COLO668 (cell line): ENCODE results near the gene AURKA.
A peak's percentile ranks its signal among the peaks of the same experiment; 100 is the strongest.

Experiments
- DNase-seq: peaks from one replicate; lab custom pipeline; 2025; ENCODE audit not compliant: unreplicated experiment; lab: John Stamatoyannopoulos, UW

The AURKA gene

DNA sequence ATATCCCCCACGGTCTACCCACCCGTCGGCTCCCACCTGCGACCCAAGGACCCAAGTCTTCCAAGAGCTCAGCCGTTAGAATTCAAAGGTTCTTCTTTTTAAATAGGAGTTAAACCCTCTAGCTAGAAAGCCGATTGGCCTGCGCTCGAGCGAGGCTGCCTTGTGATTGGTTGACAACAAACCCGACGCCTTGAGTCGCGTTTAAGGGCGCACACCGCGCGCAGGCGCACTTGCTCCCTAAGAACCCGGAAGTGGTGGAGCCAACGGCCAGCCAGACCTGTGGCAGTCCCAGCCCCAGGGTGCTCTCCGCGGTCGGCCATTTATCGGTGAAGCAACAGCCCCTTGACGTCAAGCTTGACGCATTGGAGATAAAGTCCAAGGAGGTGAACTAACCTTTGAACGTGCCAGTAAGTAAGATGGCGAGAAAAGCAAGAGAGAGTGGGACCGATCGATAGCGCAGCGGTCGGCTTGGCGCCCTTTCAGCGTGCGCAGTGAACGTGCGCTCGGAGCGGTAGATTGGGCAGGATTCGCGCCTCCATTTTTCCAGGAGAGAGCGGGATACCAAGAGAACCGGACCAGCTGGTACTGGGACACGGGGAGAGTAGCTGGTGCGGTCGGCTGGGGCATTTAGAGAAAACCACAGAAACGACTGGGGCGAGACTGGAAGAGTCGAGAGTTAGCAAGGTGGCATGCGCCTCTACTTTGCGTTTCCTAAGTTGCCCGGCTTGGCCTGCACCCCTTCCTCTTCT lies at the start of gene AURKA, which contains the start of gene CSTF1:
AURKA (minus strand) TSS at position 84 of the 749 bp plus-strand sequence. CDS start 4,018 bp downstream, outside the sequence.
CSTF1 (plus strand) TSS at position 514 of the 749 bp plus-strand sequence. CDS start 2,908 bp downstream, outside the sequence.
- peak; percentile 99 for DNase-seq

DNA sequence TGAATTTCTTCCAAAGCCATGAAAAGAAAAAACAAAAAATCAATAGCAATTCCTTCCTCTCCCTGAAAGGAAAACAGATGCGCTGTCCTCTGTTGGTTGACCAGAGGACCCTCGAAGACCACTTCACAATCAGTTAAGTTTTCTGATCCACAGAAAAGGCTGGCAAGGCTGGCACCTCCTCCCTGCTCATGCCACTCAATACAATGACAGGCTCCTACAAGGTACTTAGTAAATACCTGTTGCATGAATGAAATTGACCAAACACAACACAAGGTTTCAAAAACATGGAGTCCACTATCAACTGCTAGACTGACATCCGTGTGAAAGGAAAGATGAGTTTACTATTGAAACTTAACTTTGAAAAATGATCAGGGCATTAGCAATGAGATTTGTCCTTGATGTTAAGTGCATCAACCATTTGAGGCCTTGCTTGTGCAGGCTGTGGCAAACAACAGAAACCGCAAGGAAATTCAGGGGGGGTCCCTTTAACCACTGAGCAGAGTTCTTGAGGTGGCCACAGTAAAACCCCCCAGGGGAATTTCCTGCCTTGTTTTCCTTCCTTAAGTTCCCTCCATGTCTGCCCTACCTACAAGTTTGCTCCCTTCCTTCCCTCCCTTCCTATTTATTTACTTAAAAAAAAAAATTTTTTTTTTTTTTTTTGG lies 48.5 kb upstream of the AURKA start:
- DNase-seq: no peak

- no peak for DNase-seq
Measured at GRCh38 chr20:56439771-56440291, 47.8 kb upstream of the AURKA start.

DNA sequence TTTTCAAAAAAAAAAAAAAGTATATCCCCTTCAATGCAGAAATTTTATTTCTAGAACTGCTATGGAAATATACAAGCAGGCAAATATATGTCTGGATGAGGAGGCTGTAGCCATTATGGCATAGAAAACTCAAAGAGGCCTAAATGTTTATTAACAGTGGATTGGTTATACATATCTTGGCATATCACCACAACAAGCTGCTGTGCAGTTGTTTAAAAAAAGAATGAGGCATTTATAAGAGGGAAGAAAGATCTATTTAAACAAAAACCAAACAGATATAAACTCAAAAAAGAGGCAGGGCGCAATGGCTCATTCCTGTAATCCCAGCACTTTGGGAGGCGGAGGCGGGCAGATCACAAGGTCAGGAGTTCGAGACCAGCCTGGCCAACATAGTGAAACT lies 46.3 kb upstream of the AURKA start:
- no peak for DNase-seq

DNA sequence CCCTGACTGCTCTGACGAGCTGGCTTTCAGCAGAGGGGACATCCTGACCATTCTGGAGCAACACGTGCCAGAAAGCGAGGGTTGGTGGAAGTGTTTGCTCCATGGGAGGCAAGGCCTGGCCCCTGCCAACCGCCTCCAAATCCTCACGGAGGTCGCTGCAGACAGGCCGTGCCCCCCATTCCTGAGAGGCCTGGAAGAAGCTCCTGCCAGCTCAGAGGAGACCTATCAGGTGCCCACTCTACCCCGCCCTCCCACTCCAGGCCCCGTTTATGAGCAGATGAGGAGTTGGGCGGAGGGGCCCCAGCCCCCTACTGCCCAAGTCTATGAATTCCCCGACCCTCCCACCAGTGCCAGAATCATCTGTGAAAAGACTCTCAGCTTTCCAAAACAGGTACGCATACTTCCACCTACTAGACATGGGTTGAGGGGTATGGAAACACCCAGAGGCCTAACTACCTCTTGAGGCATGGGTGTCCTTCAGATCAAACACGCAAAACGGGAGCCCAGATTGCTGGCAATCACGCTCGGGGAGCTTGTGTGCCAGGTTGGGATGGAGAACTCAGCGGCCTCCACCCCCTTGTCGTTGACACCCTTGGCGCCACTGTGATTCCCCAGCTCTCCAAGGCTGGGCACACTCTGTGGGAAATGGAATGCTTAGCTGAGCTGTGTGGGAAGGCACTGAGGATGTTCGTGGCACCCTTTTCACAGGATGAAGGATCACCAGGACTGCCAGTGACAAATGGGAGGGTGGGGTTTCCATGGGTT lies 45.4 kb upstream of the AURKA start:
- DNase-seq: no peak

DNA sequence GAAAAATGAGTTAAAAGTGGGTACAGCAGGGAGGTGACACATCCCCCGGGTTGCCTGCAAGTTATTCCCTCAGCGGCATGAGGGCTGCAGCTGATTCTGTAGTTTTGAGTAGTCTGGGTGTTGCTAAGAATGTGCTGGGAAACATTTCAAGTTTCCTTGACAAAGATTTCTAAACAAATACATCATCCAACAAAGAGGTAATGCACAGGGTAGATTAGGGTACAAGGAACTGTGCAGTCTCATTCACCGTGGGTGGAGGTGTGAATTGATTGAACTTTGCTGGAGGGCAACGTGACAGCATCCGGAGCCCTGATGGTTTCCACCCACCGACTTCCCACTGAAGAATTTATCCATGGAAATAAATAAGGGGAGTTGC lies 41.9 kb upstream of the AURKA start:
- DNase-seq: no peak

GRCh38 chr20:56433221-56433879 lies 41.3 kb upstream of the AURKA start:
- DNase-seq: no peak

DNA sequence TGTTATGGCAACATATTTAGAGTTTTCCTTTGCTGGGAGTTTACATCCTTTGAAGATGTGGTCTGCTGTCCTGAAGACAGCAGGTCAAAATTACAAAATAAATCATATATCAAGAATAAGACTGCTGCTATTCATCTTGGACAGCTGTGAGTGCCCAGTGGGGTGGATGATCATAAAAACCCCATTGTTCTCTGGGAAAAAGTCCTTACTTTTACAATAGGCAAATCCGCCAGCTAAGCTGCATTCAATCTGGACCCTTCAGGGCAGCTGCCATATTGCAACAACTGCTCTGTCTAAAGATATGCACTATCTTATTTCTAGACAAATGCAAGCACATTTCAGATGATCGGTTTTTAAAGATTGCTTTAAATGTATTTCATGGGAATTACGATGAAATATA lies 39.5 kb upstream of the AURKA start:
- no peak for DNase-seq

- no peak for DNase-seq
Measured at GRCh38 chr20:56430957-56431356, 38.9 kb upstream of the AURKA start.

DNA sequence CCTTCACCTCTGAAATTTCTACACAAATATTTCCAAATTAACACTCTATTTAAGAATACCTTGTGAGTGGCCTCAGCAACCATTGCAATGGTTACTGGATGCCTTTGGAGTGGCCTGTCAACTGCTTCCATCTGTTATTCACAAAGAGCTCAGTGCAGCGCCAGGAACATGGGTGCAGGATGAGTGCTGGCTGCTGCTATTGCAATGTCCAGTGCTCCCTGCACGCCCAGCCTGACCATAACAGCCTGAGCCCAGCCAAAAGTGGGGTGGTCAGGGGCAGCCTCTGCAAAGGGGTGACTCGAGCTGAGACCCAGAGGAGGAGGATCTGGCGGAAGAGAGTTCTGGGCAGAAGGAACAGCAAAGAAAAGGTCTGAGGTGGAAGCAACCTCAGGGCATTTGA lies 38.4 kb upstream of the AURKA start:
- no peak for DNase-seq

- no peak for DNase-seq
Measured at GRCh38 chr20:56429941-56430340, 37.9 kb upstream of the AURKA start.

DNA sequence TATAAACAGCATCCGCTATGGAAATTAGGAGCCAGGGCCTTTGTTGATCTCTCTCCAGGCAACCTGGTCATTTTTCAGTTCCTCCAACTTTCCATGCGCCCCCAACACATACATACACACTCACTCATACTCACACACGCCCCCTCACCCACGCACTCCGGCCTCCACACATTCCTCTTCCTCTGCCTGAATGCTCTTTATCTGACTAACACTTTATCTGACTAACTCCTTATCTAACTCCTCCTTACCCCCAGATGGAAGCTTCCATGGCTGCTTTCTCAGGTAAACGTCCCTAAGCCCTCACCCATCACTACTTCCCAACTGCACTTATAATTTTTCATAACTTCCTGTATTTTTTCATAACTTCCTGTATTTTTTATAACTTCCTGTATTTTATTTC lies 37.5 kb upstream of the AURKA start:
- DNase-seq: no peak

DNA sequence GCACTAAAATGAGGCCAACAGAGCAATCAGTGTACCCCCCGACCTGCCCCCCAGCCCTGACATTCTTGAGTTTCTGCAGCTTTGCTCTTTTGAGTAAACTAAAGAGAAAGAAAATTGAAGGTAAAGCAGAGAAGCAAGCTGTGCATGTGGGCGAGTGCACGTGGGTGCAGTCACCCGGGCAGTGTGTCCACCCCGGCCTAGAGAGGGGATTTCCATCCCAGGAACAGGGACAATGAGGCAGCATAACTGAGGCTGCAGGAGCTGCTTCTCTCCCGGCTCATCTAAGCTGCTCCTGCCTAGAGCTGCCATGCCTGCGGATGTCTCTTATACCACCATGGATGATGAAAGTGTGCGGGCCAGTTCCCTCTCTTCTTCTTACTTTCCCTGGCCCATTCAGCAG lies 36.9 kb upstream of the AURKA start:
- DNase-seq: no peak

DNA sequence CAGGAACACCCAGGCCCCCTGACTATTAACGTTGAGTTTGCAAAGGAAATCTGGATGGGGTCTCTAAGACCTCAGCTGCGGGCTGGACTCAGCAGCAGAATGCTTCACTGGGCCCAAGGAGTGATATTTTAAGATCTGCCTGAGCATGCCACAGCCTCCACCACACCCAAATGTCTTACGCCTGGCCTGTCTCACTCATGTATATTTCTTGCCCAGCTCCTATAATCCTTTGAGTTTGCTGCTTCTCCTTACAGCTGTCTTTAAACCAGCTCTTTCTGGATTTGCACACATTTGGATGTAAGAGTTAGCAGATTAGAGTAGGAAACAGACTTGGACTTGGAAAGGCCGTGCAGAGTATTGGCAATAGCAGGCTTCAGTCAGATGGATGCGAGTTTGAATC lies 36.4 kb upstream of the AURKA start:
- DNase-seq: no peak

- DNase-seq: no peak
Measured at GRCh38 chr20:56427797-56428196, 35.8 kb upstream of the AURKA start.

DNA sequence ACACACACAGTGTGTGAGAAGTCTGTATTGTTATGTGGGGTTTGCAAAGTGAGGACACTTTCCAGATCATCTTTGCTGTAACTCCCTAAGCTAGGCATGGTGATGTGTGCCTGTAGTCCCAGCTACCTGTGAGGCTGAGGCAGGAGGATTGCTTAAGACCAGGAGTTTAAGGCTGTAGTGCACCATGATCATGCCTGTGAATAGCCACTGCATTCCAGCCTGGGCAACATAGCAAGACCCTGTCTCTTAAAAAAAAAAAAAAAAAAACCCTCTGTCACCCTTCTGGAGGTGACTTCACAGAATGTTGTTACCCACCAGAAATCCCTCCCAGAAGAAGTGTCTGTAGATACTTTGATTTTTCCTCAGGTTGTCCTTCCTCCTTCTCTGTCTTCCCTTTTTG lies 34.9 kb upstream of the AURKA start:
- no peak for DNase-seq

DNA sequence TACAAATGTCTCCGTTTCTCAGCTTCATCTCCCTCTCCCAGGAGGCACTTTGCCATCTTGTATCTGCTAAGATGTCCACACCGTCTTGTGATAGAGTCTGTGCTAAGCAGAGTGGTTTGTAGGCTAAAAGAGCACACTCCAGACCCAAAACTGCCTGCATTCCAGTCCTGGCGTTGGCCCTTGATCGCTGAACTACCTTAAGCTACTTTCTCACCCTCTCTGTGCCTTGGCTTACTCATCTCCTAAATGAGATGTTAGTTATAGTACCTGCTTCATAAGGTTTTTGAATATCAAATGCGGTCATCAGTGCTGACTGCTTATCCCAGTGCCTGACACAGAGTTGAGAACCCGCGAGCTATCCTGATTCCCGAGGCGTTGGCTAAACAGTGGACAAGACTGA lies 34.0 kb upstream of the AURKA start:
- no peak for DNase-seq

DNA sequence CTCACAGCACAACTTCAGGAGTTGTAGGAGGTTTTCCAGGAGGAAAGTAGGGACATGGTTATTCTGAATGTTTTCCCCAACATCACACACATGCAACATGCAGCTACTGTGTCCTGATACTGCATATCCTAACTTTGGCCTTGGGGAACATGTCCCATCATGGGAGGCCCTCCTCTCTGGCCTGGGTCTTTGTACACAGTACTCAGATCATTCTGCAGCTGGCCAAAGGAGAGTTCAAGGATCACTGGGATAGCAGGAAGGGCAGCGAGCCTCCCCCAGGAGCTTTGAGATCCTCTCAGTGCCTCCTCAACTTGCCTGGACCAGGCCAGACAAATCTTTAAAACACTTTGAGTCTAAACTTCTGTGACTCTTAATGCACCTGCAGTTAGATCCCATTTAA lies 32.9 kb upstream of the AURKA start:
- DNase-seq: no peak

DNA sequence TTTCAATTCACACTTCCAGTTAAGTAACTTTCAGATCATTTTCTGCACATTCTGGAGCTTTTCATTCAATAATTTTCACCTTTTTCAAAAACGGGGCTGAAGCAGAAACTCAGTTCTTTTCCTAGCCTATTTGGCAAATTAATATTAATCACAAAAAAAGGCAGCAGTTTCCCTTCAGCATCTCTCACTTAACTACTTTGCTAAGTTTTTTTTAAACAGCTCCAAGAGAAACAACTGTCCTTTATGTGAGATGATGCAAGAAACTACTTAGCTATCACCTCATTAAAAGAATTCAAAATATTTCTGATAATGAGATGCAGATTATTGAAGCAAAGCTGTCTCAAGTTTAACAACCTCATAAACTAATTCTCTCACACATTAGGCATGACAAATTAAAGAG lies 31.9 kb upstream of the AURKA start:
- DNase-seq: no peak

DNA sequence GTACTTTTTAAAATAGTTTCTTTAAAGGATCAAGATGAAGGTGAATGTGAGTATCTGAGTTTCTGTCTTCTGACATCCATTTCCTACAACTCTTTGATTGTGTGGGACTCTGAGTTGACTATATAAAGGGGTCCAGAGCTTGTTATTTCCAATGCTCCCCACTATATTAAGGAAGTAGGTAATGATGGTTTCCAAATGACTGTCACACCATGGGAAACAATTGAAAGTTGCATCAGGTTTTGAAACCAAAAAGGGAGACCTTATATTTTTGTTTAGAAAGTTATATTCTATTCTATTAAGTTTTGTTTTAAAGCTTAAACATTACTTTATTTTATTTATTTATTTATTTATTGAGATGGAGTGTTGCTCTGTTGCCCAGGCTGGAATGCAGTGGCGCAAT lies 31.2 kb upstream of the AURKA start:
- DNase-seq: no peak

- no peak for DNase-seq
Measured at GRCh38 chr20:56422824-56423189, 30.8 kb upstream of the AURKA start.
